Panc1 (cell line): Measurements from ENCODE around the gene ELMOD1. TPM values are rescaled to one million over a fixed set of nuclear protein-coding genes. Genes with fewer than 3 reads are reported as not detected.

Experiments used
- ATAC-seq: fragments of 200-7000 bp; cut with Tn5 transposase; 2 replicates; pipeline ENCODE4 v1.9.1; 2020; ENCODE audit warnings: mild to moderate bottlenecking, moderate library complexity
- BruUV-seq: library from RNA; stranded (reverse); fragments of 400-500 nt; replicated peaks from 2 replicates; lab custom pipeline; 2021; lab: Mats Ljungman, UMichigan
- CTCF ChIA-PET: fragments of 300-600 bp; sonication (Branson Sonifier 250); formaldehyde crosslinking; loops from one replicate; lab custom pipeline; 2022; ENCODE audit warnings: antibody characterized with exemption; lab: Charles Lee
- POLR2A ChIA-PET: fragments of 300-600 bp; sonication (Branson Sonifier 250); formaldehyde crosslinking; loops from one replicate; lab custom pipeline; 2022; ENCODE audit warnings: antibody characterized with exemption; lab: Charles Lee
- DNase-seq: peaks from one replicate; pipeline ENCODE4 v3.0.0-alpha.2; 2010; ENCODE audit warnings: low read depth, low spot score
- H3K27ac ChIP-seq: 2 replicates; pipeline ENCODE4 v1.5.1; 2011; ENCODE audit warnings: mild to moderate bottlenecking, low read length, inconsistent platforms
- H3K27me3 ChIP-seq: fragments of 200-500 bp; sonication (Bioruptor generic); 2 replicates; pipeline ENCODE4 v1.6.0; 2014; ENCODE audit warnings: low read length, inconsistent platforms; ENCODE audit not compliant: control insufficient read depth, insufficient read depth
- H3K36me3 ChIP-seq: fragments of 200-500 bp; sonication (Bioruptor generic); 2 replicates; pipeline ENCODE4 v1.5.1; 2014; ENCODE audit warnings: inconsistent platforms, mild to moderate bottlenecking, low read length, moderate library complexity; ENCODE audit not compliant: control insufficient read depth, insufficient read depth
- H3K4me1 ChIP-seq: 2 replicates; pipeline ENCODE4 v1.5.1; 2011; ENCODE audit warnings: inconsistent platforms, mild to moderate bottlenecking, low read length, moderate library complexity; ENCODE audit not compliant: control insufficient read depth, insufficient read depth
- H3K4me3 ChIP-seq, 2 experiments: 2 replicates each; pipeline ENCODE4 v1.5.1; 2011 to 2012; ENCODE audit warnings: low read depth in 2 of 2, low read length in 2 of 2, mild to moderate bottlenecking in 2 of 2, inconsistent platforms in 1 of 2, moderate library complexity in 1 of 2
- H3K9me3 ChIP-seq: fragments of 200-500 bp; sonication (Bioruptor generic); 2 replicates; pipeline ENCODE4 v1.5.1; 2014; ENCODE audit warnings: low read depth, mild to moderate bottlenecking, inconsistent platforms, low read length, moderate library complexity; ENCODE audit not compliant: control insufficient read depth, insufficient read depth
- CTCF ChIP-seq: fragments of 450-650 bp; IDR thresholded peaks from 2 replicates; pipeline ENCODE4 v1.5.1; 2017; ENCODE audit warnings: mild to moderate bottlenecking
- POLR2AphosphoS5 ChIP-seq: IDR thresholded peaks from 2 replicates; pipeline ENCODE4 v1.6.1; 2012; ENCODE audit warnings: mild to moderate bottlenecking, low read depth, low read length, moderate library complexity
- REST ChIP-seq, 2 experiments: IDR thresholded peaks; 2 replicates each; pipeline ENCODE4 v1.6.1; 2011 to 2012; ENCODE audit warnings: low read depth in 2 of 2, control low read depth in 1 of 2, low read length in 1 of 2, mild to moderate bottlenecking in 1 of 2, moderate library complexity in 1 of 2; ENCODE audit not compliant: insufficient read depth in 1 of 2
- SIN3A ChIP-seq: IDR thresholded peaks from 2 replicates; pipeline ENCODE4 v1.6.1; 2012; ENCODE audit warnings: low read depth, mild to moderate bottlenecking, low read length, moderate library complexity, borderline replicate concordance; ENCODE audit not compliant: insufficient read depth
- TCF7L2 ChIP-seq: IDR thresholded peaks from 2 replicates; pipeline ENCODE4 v1.6.1; 2011; ENCODE audit warnings: mild to moderate bottlenecking, low read depth, low read length, inconsistent platforms
- in situ Hi-C: cut with HindIII; loops from 2 replicates; pipeline ENCODE4 v1.10.0; 2016; ENCODE audit warnings: low sequenced_read_pairs, low pct_unique_long_range_greater_than_20kb
- intact Hi-C: fragments of 100-400 bp; cut with micrococcal nuclease; formaldehyde crosslinking; loops from one replicate; pipeline ENCODE4 v1.10.0; 2022; ENCODE audit not compliant: unreplicated experiment
- total RNA-seq: library from RNA; stranded (reverse); gene quantifications from one replicate; pipeline ENCODE4 v1.2.1, GENCODE V29; 2021; ENCODE audit not compliant: unreplicated experiment

ELMOD1 gene
- total RNA-seq, 1 experiment from 2014 or later: 2.1 TPM

- no peak for ATAC-seq
- H3K4me1 ChIP-seq: peaks cover 7% of the 10 kb centered on the region; the same call in 1 of the 2 replicates
- no peak for TF ChIP-seq REST (IDR thresholded peaks at IDR 0.05; ENCODE audit: insufficient read depth in 1 of 2, low read depth in 2 of 2, low read length in 1 of 2)
- TF ChIP-seq CTCF: no peak
- TF ChIP-seq POLR2AphosphoS5: no peak
- TF ChIP-seq TCF7L2: no peak
- TF ChIP-seq SIN3A: no peak
- no peak for DNase-seq
- in situ Hi-C loops (no loop called here), intact Hi-C loops (no loop called here)
- ChIA-PET POLR2A (interaction anchor here (0.6 kb wide), 1 partner anchor 274 kb away, joined by 3 read pairs; no protein-coding TSS in a partner anchor), CTCF (interaction anchor here (0.7 kb wide), 1 partner anchor 95 kb away, joined by 3 read pairs; no protein-coding TSS in a partner anchor)
- H3K4me3 ChIP-seq: no peak overlapping the region
- no peaks in the 10 kb centered on the region for H3K36me3 ChIP-seq
- H3K27ac ChIP-seq: no peak overlapping the region
- H3K9me3 ChIP-seq: no peaks in the 10 kb centered on the region
- BruUV-seq: no TSS peak
- peaks cover 5% of the 10 kb centered on the region; the same call in 1 of the 2 replicates for H3K27me3 ChIP-seq
Observed at GRCh38 chr11:107594736-107595135, 3.8 kb downstream of the ELMOD1 start.

GRCh38 chr11:107598225-107599139 is 7.5 kb downstream of the ELMOD1 start:
- in situ Hi-C loops: no loop called here
- no peaks in the 10 kb centered on the region; the same call in 1 of the 2 replicates for H3K27me3 ChIP-seq
- BruUV-seq: no TSS peak
- H3K36me3 ChIP-seq: no peaks in the 10 kb centered on the region
- H3K9me3 ChIP-seq: no peaks in the 10 kb centered on the region
- ATAC-seq (peak; percentile 93), DNase-seq (no peak)
- CTCF ChIA-PET: interaction anchor here (0.6 kb wide), 1 partner anchor 13 kb away, joined by 4 read pairs; no protein-coding TSS in a partner anchor
- TF ChIP-seq TCF7L2: no peak
- TF ChIP-seq CTCF: peak; percentile 79
- H3K4me3 ChIP-seq: no peak overlapping the region
- H3K27ac ChIP-seq: no peak overlapping the region
- no peaks in the 10 kb centered on the region for H3K4me1 ChIP-seq
- POLR2A ChIA-PET: interaction anchor here (0.7 kb wide), 1 partner anchor 88 kb away, joined by 11 read pairs; no protein-coding TSS in a partner anchor
- intact Hi-C loops: no loop called here
